Activated CD4-positive, alpha-beta T cell treated with anti-CD3 and anti-CD28 coated beads, Interleukin-2, Interleukin-4, amounts not matched to agents 100 ng/mL and 50 ng/mL, durations not matched to agents 16 hours and 8 hours (primary cell): ENCODE measurements around the gene FCN2.

Source experiments
- DNase-seq: peaks from one replicate; pipeline ENCODE4 v3.0.0-alpha.2; 2020; ENCODE audit warnings: low spot score

The FCN2 gene

DNA sequence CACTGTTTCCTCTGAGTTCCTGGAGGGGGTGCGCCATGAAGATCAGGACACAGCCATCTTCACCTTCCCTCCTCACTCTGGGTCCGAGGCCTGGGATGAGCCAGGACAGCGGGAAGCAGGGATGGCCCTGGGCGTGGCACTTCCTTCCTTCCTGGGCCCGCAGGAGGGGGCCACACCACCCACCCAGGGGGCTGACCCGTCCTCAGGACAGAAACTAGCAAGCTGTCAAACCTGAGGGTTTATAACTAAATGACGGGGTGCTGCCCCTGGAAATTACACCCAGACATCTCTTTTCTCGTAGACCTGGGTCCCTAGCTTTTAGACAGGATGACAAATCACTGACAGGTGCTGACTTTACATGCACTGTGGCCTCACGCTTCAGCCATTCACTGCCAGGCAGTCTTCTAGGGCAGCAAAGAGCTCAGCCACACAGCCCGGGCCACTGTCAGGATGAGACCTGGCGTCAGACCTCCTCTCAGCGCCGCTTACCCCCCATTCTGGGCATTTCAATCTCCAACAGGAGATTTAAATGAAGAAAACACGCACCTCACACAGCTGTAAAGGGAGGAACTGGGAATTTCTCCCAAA lies 8.1 kb downstream of the FCN2 start:
- DNase-seq = no peak

DNA sequence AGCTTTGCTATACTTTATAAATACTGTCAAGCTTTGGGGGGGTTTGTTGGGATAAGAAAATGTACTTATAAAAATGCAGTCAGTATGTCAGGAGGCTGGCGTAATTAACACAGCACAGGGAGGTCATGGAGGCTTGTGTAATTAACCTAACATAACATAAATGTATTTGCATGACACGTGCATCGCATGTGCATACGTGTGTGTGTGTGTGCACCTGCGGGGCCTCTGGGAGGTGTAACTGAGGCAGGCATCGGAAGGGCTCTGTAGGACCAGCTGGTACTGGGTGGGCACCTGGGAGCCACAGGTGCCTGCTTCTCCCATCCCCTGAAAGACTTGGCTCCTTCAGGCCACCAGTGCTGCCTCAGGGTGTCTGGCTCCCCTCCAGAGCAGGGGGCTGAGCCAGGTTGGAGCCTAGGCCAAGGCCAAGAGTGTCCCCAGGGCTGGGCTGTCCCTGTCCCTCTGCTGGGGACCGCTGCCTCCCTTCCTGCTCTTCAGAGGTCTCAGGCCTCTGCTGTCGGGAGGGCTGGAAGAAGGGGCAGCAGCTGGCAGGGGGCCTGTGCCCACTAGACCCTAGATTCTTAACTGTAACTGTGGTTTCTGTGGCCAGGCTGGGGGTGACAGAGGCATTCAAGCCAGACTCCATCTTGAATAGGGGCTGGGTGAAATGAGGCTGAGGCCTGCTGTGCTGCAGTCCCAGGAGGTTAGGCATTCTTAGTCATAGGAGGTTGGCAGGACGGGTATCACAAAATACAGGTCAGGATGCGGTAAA lies 9.0 kb downstream of the FCN2 start:
- no peak for DNase-seq

DNA sequence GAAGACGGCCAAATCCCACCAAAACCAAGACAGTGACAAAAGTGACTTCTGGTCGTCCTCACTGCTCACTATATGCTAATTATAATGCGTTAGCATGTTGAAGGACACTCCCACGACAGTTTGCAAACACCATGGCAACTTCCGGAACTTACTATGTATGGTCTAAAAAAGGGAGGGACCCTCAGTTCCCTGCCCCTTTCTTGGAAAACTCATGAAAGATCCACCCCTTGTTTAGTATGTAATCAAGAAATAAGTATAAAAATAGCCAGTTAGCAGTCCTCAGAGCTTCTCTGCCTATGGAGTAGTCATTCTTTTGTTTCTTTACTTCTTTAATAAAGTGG lies 9.5 kb downstream of the FCN2 start:
- DNase-seq = no peak

DNA sequence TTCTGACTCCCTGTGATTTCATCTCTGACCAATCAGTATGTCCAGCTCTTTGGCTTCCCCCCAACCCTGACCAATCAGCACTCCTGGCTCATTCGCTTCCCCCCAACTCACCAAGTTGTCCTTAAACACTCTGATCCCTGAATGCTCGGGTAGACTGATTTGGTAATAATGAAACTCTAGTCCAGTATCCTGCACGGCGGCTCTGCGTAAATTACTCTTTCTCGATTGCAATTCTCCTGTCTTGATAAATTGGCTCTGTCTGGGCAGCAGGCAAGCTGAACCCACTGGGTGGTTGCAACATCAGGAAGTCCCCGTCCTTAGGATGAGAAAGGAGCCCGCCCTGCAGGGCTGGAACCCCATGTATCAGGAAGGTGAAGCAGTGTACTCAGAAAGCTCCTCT lies 10.4 kb downstream of the FCN2 start:
- no peak for DNase-seq

DNA sequence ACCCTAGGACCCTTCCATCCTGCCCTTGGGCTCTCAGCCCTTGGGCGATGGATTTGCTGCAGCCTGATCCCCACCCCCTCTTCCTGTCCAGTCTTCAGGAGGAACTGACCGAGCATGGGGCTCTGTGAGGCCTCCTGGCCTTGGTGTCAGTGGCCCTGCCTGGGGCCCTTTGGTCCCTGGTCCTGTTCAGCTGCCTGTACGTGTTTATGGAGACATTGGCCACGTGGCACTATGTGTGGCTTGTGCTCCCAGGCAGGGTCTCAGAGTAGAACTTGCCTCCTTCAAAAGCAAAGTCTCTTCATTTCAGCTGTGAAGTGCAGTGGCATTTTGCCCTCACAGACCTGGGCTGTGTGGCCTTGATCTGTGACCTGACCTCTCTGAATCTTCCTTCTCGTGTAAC lies 11.1 kb downstream of the FCN2 start:
- DNase-seq = no peak

DNA sequence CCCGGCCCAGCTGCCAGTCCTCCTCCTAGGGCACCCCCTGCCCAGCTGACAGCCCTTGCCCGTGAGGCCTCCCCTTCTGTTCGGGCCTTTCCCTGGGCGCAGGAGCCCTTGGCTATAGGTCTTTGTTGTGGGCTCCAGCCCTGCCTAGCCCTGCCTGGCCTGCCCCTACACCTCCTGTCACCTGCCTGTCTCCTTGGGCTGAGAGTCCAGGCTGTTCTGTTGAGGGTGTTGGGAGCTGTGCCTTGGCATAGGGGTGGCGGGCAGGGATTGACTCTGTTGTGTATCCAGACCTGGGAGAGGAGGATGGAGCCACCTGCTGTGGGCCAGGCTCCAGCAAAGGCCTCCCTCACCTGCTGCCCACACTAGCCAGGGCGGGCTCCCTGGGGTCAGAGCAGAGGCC lies 11.6 kb downstream of the FCN2 start:
- DNase-seq = no peak

DNA sequence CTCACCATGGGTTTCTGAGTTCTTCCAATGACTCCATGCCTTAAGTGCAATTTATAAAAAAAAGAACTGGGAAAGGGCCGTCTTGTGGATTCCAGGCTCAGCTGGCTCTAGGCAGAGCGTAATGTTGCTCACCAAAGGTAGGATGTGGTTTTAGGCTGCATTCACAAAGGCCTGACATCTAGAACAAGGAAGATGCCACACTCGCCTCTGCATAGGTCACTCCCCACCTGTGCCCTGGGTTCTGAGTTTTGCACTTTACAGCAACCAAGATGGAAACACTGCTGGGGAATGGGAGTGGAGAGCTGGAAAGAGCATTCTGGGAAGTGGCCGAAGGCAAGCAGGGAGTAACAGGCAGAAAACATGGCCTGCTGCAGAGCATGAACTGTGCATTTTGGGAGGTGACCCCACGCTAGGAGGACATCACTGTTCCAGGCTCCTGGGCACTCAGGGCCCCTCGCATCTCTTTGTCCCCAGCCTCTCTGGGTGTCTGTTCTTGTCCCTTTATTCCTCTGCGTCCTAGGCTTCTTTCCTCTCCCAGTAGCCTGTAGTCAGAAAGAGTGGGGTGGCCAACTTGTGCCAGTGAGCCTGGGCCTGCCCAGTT lies 12.3 kb downstream of the FCN2 start:
- DNase-seq = no peak

DNA sequence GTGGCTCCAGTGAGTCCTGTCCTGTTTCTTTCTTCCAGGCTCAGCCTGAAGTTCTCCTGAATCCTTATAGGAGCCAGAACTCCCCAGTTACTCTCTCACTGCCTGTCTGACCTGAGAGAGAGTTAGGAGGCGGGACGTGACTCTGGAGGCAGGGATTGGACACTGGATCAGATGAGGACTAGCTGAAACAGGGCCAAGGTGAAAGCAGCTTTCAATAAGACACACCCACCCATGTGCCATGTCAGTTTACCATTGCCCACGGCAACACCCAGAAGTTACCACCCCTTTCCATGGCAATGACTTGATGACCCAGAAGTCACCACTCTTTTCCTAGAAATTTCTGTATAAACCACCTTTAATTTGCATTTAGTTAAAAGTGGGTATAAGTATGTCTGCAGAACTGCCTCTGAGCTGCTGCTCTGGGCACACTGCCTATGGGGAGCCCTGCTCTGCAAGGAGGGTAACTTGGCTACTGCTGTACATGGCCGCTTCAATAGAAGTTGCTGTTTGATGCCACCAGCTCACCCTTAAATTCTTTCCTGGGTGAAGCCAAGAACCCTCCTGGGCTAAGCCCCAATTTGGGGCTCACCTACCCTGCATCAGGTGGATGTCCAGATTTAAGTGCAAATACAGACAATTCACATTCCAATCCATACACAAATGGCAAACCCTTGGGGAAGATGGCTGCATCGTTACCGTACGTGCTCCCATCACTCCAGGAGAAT lies 13.7 kb downstream of the FCN2 start:
- DNase-seq = no peak

DNA sequence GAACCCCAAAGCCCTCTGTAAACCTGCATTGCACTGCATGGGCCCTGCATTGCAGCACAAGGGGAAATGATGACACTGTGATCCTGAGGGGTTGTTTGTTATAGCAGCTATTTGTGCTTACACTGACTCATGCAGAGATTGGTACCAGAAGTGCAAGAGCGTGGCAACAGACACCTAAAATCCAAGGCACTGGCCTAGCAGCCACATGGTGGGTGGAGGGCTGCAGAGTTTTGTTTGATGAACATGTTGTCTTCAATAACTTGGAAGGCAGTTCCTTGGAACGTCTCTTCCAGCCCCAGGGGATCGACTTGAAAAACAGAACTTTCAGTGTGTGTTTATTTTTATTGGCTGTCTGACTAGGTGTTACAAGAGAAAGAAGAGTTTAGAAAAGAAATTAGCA lies 14.5 kb downstream of the FCN2 start:
- no peak for DNase-seq

DNA sequence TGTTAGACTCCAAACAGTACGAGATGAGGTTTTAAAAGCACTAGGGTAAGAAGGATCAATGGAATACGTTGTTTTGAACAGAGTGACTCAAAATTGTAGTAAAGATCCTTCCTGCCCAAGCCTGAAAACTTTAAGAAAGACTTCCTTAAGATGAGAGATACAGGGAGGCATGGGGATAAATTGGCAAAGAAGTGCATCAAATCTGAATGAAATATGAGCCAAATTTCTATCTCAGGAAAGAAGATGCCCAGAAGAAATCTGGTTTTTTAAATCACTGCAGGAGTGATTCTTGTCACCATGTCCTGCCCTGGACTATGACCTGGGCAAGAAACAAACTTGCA lies 14.9 kb downstream of the FCN2 start:
- DNase-seq = no peak

DNA sequence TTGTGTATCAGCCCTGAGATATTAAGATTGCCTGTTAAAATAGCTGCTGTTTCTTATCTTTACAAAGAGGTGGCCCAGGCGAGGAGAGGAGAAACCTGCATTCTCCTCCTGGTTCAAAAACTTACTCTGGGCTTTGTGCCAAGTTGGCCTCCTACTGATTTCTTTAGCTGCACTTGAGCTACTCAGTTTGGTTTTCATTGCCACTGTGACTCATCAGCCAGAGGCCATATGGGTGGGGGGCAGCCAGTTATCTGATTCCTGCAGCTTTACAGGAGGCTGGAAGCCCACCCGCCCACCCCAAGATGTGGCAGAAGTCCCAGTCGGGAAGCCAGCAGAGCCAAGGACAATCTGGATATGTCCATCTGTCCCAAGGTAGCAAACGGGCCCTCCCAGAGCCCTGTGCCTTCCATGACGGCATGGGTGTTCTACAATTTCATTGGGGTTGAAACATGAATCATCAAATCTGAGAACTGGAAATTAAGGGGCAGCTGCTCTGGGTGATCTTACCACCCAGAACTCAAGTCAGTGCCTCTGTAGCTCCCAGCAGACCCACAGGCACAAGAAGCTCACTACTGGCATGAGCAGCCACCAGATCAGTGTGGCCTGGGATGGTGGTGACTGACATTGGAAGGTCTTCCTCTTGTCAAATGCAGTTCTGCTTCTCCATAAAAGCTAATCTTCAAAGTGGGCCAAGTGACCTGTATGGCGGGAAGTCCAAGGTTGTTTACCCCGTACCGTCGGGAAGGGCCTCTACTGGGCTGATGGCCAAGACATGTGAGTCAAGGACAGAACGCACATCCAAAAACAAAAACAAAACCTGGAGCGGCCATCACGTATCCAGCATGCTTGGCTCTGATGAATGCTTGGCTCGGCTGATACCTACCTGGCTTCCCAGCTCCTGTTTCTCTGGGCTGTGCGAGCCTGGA lies 15.6 kb downstream of the FCN2 start:
- no peak for DNase-seq

DNA sequence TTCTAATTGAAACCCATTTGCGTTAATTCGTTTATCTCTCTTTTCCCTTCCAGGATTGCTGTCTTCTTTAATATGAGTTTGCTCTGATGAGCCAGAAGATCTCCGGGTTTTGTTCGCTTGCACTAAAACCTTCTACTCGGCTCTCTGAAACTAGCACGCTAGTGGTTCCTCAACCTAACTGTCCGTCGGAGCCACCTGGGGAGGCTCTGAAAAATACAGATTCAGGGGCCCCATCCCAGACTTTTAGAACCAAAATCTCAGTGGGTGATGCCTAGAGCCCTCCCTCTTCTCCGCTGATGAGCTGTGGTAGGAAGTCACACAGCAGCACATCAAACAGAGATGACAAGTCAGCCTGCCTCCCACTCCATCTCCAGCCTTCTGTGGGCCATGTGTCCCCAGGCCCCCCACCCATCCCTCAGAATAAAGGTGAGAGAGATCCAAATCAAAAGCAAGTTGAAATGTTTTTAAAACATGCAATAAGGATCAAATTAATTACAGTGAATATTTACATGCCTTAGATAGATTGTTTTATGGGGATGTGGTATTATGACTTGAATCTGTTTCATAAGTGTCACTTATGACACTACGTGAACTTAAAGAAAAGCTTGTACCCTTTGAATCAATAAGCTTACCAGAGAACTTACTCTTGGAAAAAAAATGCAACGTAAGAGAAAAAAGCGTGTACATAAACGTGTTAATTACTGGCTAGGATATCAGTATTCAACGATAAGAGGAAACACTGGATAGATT lies 16.4 kb downstream of the FCN2 start:
- DNase-seq = no peak

DNA sequence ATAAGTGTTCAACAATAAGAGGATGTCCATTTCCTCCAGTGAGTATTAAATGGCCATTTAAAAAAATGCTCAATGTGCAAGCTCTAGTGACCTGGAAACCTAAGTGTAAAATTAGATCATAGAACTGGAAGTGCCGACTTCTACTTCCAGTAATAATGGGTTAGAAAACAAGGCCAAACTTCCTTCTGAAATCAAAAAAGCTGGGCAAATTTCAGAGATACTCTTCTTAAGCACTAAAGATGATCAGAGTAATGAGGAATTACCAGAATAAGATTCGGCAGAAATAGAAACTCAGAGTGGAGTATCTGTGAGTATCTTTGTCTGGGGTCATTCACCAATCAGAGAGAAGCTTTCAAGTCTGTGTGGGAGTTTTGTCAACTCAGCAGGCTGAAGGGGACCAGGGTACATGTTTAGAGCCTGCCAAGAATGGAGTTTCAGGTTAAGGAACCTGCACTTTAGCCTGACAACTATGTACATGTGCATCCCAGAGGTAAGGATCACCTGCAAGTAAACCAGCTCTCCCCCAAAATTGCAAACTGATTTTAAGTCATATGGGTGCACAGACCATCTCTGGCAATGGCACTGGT lies 17.1 kb downstream of the FCN2 start:
- DNase-seq = no peak

DNA sequence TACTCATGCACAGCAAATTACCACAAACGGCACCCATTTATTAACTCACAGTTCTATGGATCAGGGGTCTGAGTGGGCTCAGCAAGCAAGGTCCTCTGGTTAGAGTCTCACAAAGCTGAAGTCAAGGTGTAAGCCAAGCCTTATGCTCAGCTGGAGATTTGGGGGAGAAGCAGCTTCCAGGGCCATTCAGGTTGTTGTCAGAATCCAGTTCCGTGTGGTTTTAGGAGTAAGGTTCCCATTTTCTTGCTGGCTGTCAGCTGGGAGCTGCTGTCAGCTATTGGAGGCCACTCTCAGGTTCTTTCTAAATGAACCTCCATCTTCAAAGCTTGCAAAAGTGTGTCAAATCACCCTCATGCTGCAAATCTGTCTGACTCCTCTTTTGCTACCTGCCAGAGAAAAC lies 17.7 kb downstream of the FCN2 start:
- no peak for DNase-seq

DNA sequence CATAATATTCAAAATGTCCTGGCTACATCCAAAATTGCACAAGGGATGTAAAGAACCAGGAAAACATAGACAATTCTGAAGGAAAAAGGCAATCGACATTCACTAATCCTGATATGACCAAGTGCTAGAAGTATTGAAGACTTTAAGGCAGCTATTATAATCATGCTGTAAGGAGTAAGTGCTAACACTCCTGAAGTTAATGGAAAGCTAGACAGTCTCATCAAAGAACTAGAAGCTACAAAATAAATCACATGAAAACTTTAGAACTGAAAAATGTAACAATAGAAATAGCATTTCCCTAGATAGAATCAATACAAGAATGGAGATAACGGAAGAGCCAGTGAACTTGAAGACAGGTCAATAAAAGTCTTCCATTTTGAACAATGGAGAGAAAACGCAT lies 18.6 kb downstream of the FCN2 start:
- DNase-seq = no peak

DNA sequence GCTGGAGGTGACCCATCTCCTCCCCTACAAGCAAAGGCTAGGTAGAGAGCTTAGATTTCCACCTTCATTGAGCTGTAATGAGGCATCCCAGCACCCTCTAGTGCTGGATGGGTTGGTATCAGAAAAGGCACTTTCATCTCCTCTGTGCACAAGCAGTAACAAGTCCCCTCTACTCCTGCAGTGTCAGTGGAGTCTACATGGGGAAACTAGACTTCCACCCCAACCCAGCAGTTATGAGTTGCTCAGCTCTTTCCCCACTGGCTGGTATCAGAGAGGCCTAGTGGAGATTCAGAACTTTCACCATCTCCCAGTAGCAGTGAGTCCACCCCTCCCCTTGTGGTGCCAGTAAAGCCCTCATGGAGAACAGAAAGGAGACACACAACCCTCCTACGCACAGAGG lies 19.2 kb downstream of the FCN2 start:
- DNase-seq = no peak

DNA sequence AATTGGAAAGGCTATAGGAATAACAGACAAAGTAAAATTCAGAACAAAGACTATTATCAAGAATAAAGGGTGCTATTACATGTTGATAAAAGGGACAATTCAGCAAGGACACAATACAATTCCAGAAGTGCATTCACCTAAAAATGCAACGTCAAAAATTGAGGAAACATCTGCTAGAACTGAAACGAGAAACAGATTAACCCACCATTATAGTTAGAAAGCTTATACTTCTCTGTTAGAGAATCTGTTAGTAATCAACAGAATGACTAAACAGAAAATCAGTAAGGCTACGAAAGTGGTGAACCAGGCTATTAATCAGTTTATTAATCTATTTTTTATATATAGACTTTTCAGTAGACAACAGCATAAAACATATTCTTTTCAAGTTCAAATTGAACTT lies 22.3 kb downstream of the FCN2 start:
- no peak for DNase-seq

DNA sequence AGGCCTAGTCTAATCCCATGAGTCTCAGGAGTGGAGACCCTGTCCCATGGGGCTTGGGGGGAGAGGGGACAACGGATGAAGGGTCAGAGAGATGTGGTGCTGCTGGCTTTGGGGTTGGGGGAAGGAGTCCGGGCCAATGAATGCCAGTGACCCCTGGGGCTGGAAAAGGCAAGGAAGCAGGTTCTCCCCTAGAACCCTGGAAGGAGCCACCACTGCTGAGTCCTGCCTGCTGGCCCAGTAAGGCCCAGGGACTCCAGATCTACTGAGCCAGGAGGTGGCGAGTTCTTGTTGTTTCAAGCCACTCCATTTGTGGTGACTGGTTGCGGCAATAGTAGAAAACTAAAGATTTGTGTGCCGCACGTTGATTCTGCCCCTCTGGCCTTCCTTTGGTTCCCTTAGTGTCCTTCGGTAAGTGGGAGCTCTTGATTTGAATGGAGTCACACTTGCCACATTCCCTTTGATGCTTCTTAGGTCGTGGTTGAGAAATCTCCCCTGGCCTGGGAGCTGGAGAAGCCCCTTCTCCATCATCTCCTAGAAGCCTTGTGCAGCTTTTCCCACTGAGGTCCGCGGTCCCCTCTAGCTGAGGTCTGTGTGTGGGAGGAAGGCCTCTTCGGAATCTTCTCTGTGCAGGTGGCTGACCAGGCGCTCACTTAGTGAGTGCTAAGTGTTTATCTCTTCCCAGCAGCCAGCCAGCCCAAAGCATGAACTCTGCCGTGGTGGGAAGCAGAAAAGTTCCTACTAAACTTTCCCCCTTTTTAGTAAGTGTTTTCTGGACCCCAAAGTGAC lies 28.1 kb downstream of the FCN2 start:
- no peak for DNase-seq

DNA sequence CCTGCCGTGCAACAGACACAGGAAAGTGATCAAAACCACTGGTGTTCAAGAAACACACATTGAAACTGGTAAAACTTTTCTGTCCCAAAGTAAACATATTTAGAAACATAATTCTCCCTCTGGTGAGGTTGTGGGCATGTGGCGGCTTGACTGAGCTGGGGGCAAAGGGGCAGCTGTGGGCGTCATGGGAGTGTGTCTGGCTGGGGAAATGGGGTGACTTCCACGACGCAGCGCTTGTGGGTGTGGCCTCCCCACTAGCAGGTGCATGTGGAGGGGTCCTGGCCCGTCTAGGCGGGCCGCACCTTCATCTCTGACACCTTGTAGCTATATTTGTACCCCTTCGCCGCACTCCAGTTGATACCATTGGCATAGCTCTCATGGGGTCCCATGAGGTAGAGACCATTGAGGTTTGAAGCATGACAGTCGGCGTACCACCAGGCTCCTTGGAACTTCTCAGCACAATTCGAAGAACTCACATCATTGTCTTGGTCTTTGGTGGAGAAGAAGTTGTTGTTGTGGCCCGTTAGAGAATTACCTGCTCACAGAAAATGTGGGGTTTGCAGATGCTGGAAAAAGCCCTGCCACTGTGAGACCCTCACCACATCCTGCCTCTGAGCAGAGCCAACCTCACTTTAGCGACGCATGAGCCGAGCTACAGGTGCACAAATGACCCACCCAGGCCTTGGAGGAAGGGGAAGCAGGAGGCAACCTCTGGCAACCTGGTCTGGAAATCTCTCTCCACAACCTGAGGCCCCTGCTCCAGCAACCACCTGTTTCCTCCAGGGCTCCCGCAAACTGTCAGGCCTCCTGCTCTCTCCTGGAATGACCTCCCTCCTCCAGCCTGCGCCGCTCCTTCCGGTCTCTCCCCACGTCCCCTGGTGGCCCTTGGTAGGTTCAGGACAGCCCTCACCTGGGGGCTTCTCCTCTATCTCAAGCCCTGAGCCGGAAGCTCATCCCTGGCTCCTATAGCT lies 29.2 kb downstream of the FCN2 start:
- no peak for DNase-seq
